Left renal pelvis (tissue), 4 donors: ENCODE results near the gene DEFB118. TPM values are rescaled to one million over a fixed set of nuclear protein-coding genes. Genes with fewer than 3 reads are reported as not detected.
"Not testable (repeated sequence)": the region's sequence is repeated elsewhere in the genome, so short reads cannot be mapped to it uniquely, and the experiment has no call there.

Source experiments
- DNase-seq, 4 donors: peaks; one replicate each; pipeline ENCODE4 v3.0.0-alpha.2; 2013; ENCODE audit warnings: low read depth in 4 of 4, low spot score in 3 of 4
- polyA plus RNA-seq, 4 donors: library from polyadenylated mRNA; unstranded; fragments of 120-200 nt; gene quantifications; one replicate each; pipeline ENCODE4 v1.2.1, GENCODE V29; 2013; ENCODE audit not compliant: insufficient read length in 4 of 4

Gene DEFB118, protein sequence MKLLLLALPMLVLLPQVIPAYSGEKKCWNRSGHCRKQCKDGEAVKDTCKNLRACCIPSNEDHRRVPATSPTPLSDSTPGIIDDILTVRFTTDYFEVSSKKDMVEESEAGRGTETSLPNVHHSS
- not detected for polyA plus RNA-seq

DNA sequence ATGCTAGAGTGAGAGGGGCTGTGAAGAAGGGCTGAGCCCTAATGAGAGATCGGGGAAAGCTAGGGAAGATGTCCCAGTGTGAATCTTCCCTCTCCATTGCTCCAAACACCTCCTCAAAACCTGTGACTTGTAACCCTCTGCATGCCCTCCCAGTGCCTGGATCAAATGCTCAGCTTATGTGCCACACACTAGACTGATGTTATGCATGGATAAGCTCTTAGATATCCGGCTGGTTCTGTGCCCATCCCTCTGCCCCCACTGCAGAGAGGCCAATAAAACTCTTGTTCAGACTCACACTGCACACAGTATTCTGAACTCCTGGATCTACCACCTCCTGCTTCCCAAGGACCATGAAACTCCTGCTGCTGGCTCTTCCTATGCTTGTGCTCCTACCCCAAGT, at the start of gene DEFB118:
Gene DEFB118, plus strand, starts transcription at position 301 of the 400 bp plus-strand sequence. Its CDS starts 50 bp downstream, at position 351.
- no peak for DNase-seq

DNA sequence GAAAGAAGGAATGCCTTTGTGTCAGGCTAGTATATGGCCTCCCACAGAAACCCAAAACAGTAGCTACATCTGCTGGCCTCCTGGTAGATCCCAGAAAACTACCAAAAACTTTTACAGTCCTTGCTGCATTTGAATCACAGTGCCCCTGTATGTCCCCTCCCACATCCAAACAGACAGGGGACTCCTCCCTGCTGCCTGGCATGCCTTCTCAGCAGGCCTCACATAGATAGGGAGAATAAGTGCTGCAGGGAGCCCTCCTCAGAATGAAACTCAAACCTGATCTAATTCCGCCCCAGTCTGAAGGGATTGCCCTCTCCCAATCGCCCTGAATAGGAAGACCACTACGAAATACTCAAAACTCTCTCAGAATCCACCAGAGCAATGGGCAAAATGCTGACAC, 45.9 kb upstream of the DEFB118 start:
- no peak for DNase-seq

DNA sequence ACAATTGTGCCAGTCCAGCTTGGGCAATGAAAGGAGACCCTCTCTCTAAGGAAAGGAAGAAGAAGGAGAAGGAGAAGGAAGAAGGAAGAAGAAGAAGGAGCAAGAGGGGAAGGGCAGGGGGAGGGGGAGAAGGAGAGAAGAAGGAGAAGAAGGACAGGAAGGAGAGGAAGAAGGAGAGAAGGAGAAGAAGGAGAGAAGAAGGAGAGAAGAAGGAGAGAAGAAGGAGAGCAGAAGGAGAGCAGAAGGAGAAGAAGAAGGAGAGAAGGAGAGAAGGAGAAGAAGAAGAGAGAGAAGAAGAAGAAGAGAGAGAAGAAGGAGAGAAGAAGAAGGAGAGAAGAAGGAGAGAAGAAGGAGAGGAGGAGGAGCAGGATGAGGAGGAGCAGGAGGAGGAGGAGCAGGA, 37.5 kb upstream of the DEFB118 start:
- DNase-seq, result no peak

DNA sequence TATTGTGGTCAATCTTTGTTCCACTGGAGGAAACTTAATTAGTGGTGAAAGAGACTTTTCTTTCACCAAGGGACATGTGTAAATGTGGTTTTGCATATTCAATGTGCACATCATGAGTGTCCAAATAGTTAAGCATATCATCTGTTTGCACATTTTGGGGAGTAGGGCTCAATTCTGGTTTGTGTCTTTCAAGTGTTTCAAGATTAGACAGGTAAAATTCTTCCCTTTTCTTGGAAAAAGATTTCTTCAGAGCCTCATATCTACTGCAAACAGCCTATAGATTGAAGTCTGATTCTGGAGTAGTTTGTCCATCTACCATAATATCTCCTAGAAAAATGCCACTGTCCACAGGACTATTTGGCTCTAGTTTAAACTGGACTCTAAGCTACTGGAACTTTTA, 26.9 kb upstream of the DEFB118 start:
- no peak for DNase-seq

DNA sequence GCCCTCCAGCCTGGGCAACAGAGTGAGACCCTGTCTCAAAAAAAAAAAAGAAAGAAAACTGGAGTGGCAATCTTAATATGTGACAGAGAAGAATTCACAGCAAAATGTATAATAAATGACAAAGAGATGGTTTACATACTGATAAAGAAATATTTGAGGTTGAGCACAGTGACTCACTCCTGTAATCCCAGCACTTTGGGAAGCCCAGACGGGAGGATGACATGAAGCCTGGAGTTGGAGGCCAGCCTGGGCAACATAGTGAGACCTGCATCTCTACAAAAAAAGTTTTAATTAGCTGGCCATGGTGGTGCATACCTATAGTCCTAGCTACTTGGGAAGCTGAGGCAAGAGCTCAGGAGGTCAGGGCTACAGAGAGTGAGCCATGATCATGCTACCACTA, 12.4 kb upstream of the DEFB118 start:
- no peak for DNase-seq

DNA sequence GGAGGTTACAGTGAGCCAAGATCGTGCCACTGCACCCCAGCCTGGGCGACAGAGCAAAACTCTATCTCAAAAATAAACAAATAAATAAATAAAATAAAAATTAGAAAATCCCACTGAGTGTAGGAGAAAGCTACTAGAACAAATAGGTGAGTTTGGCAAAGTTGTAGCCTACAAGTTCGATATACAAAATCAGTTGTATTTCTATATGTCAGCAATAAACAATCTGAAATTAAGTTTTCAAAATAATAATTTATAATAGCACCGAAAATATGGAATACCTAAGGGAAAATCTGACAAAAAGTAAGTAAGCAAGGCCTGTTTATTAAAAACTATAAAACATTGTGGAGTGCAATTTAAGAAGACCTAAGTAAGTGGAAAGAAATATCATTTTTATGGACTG, 5.1 kb upstream of the DEFB118 start:
- DNase-seq, result no peak

DNA sequence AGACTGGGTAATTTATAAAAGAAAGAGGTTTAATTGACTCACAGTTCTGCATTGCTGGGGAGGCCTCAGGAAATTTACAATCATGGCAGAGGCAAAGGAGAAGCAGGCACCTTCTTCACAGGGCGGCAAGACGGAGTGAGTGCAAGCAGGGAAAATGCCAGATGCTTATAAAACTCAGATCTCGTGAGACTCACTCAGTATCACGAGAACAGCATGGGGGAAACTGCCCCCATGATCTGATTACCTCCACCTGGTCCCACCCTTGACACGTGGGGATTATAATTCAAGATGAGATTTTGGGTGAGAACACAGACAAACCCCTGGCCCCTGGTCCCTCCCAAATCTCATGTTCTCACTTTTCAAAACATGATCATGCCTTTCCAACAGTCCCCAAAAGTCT, 4.1 kb upstream of the DEFB118 start:
- not testable (repeated sequence) for DNase-seq

DNA sequence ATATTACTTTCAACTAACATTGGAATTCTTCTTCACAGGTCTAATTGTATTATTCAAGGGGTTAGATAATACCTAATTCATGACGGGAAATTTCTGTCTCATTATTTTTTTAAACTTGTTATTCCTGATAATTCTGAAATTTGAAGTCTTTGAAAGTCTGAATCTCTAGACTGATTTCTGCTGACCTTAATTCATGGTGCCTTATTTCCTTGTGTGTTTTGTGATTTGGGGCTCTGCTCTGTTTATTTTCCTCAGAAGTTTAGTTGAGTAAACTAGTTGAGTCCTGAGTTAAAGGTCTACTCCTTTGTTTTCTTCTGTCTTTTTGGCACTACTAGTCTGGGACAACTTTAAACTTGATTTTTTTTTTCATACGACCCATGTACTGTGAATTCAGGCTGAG, 5.9 kb downstream of the DEFB118 start:
- no peak for DNase-seq

DNA sequence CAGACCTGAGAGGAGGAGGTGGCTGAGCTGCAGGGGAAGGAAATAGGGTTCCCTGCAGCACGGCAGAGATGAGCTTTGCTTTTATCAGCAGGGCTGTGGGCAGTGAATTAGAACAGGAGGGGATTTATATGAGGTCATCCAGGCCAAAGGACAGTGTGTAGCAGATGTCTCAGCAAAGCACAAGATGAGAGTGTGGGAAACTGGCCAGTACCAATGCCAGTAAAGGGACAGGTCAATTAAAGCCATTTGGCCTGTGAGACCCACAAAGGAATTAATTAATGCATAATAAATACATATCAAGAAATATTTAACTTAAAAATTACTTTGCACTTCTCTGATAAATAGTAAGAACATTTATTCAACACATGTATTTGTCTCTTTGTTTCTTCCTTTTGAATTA, 22.1 kb downstream of the DEFB118 start, which contains the start of gene DEFB119:
Gene DEFB119, minus strand, starts transcription at position 101 of the 400 bp plus-strand sequence. CDS start 107 bp downstream, outside the sequence.
- DNase-seq, result no peak

DNA sequence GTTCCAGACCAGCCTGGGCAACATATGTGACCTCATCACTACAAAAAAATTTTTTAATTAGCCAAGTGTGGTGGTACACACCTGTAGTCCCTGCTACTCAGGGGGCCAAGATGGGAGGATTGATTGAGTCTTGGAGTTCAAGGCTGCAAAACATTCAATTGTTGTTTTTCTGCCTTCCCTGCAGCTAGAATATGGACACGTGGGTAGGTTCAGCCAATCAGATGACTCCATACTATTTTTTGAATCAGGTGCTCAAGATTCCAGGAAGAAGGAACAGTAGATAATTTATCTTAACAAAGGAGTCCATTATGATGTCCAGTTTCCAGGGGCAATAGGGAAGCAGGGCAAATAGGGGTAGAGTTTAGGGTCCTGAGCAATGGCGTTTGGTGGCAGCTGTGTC, 24.4 kb downstream of the DEFB118 start:
- DNase-seq, result no peak

DNA sequence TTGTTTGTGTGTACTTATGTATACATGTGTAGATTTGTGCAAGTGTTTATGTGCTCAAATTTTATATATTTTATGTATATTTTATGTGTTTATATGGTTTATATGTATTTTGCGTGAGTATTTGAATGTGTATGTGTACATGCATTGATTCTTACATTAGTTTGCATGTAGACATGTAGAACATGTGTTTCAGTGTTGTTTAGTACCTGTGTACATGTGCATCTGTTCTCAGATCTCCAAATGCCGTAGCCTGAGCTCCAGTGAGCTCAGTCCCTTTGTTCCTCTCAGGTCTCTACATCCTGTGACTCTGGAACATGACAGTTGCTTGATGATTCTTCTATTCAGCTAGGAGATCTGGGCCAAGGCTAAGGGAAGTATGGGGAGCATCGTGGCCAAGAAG, 26.5 kb downstream of the DEFB118 start:
- DNase-seq, result no peak

DNA sequence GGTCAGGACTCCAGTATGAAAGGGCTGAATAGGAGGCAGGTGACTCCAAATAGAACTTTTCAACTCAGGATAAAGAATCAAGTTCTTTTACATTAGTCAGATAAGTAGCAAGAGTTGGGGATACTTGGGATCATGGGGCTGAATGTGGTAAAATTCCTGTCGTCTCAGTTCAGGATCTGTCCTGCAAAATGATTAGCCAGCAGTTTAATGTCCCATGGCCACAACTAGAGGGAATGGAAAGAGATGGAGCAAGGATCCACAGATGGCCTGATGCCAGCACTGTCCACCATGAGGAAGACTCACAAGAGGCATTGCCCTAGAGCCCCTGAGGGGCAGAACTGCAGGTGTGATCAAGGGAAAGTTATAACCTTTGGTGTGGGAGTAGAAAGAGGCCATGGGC, 35.5 kb downstream of the DEFB118 start:
- no peak for DNase-seq

DNA sequence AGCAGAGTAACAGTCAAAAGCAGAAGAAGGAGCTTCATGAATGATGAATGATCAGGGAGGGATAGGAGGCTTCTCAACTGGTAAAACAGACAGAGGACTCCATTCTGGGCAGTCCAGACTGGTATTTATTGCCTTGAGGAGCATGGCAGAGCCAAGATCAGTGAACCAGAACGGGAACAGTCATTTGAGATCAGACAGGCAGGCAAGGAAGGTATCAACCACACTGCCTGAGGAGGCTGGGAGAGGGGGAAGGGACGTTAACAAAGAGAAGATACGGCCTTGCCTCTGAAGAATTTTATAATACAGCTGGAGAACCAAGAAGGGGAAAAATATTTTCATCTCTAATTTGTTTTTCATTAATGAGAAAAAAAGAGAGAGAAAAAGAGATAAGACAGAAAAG, 37.7 kb downstream of the DEFB118 start, which contains the start of gene DEFB121:
Gene DEFB121, minus strand, starts transcription at position 101 of the 400 bp plus-strand sequence. Its CDS starts 63 bp downstream, at position 38.
- no peak for DNase-seq

DNA sequence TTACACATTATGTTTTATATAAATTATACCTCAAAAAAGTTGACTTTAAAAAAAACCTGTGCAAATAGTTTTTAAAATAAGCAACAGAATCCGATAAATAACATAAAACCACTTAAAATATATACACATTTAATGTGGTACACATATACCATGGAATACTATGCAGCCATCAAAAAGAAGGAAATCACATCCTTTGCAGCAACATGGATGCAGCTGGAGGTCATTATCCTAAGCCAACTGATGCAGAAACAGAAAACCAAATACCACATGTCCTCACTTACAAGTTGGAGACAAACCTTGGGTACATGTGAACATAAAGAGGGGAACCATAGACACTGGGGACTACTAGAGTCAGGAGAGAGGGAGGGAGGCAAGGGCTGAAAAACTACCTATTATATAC, 41.6 kb downstream of the DEFB118 start:
- DNase-seq, result no peak

DNA sequence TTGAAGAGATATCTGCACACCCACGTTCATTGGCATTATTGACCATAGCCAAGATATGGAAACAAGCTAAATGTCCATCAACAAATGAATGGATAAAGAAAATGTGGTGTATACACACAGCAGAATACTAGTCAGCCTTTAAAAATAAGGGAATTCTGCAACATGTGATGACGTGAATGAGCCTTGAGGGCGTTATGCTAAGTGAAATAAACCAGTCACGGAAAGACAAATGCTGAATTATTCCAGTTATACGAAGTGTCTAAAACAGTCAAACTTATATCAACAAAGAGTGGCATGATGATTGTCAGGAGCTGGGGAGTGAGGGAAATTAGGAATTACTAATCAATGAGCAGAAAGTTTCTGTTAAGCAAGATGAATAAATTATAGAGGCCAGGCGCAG, 46.0 kb downstream of the DEFB118 start:
- no peak for DNase-seq

DNA sequence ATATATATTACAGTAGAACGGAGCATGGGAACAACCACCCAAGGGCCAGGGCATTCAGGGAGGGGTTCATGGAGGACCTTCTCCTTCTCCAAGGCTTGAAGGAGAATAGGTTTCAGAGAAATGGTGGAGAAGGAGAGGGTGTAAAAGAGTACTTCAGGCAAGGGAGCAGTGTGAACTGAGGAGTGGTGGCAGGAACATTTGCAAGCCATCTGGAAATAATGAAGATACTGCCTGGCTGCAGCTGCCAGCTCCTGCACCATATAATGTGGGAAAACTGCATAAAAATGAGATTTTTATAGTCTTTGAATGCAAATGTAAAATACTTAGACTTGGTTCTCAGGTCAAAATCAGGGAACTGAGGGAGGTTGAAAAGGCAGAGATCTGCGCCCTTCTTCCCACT, 47.3 kb downstream of the DEFB118 start:
- no peak for DNase-seq

DNA sequence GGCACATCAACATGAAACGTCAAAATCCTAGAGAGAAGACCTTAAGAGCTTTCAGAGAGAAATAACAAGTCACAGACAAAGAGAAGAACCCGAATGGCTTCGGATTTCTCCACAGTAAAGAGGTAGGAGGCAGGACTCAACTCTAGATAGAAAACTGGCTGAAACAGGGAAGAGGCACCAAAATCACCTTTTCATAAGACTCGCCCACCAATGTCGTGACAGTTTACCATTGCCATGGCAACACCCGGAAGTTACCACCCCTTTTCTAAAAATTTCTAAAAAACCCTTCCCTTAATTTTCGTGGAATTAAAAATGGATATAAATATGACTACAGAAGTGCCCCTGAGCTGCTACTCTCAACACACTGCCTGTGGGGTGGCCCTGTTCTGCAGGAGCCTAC, 49.9 kb downstream of the DEFB118 start:
- no peak for DNase-seq

Other genes starting within 250 kb of the DEFB118 start
- not detected for gene DEFB115, start 110.9 kb upstream of the DEFB118 start, polyA plus RNA-seq
- not detected for gene DEFB116, start 60.0 kb upstream of the DEFB118 start, polyA plus RNA-seq
- not detected for gene DEFB119, start 22.0 kb downstream of the DEFB118 start, polyA plus RNA-seq
- gene DEFB121, start 37.6 kb downstream of the DEFB118 start, polyA plus RNA-seq, result not detected
- gene DEFB123, start 72.0 kb downstream of the DEFB118 start, polyA plus RNA-seq, result not detected
- 1 to 10 TPM in 1 of 4 donors, under 1 TPM in 1, not detected in 2; 0.49 to 1.2 TPM for gene DEFB124, start 106.5 kb downstream of the DEFB118 start, polyA plus RNA-seq
- gene REM1, start 106.7 kb downstream of the DEFB118 start, polyA plus RNA-seq, result 1 to 10 TPM in 2 of 4 donors, under 1 TPM in 2; 0.44 to 2.7 (median 0.83) TPM
- 100 to 1,000 TPM; 112 to 154 (median 134) TPM for gene HM13, start 145.8 kb downstream of the DEFB118 start, polyA plus RNA-seq
- 100 to 1,000 TPM; 101 to 255 (median 147) TPM for gene ID1, start 236.7 kb downstream of the DEFB118 start, polyA plus RNA-seq